Keratinocyte (primary cell): ENCODE results near the gene C11orf24. TPM values are rescaled to one million over a fixed set of nuclear protein-coding genes. Genes with fewer than 3 reads are reported as not detected.
"Not testable (repeated sequence)": the region's sequence is repeated elsewhere in the genome, so short reads cannot be mapped to it uniquely, and the experiment has no call there.

ENCODE experiments used
- DNase-seq: peaks from one replicate; pipeline ENCODE4 v3.0.0-alpha.2; 2011; ENCODE audit warnings: low read depth, missing footprints, low spot score
- FAIRE-seq: peaks from 2 replicates; lab custom pipeline; 2011; peaks lifted over from hg19 to GRCh38; lab: Jason Lieb, UNC
- H2AFZ ChIP-seq: 2 replicates; pipeline ENCODE4 v1.6.0; 2012; ENCODE audit warnings: low read length, control low read depth, inconsistent platforms; ENCODE audit not compliant: control insufficient read depth
- H3K27ac ChIP-seq: 2 replicates; pipeline ENCODE4 v1.5.1; 2011; ENCODE audit warnings: low read length; ENCODE audit not compliant: control insufficient read depth, insufficient read depth
- H3K27me3 ChIP-seq: 3 replicates; pipeline ENCODE4 v1.6.0; 2011; ENCODE audit warnings: low read length; ENCODE audit not compliant: control insufficient read depth, insufficient read depth; ENCODE audit errors: extremely low read depth
- H3K36me3 ChIP-seq, 2 experiments: 2 replicates in 1 of 2; 3 replicates in 1 of 2; pipeline ENCODE4 v1.5.1; 2011; ENCODE audit warnings: low read length in 2 of 2, mild to moderate bottlenecking in 1 of 2; ENCODE audit not compliant: control insufficient read depth in 2 of 2, insufficient read depth in 2 of 2; ENCODE audit errors: extremely low read depth in 1 of 2
- H3K4me1 ChIP-seq: 3 replicates; pipeline ENCODE4 v1.5.1; 2011; ENCODE audit warnings: low read length; ENCODE audit not compliant: control insufficient read depth, insufficient read depth; ENCODE audit errors: extremely low read depth
- H3K4me2 ChIP-seq: 3 replicates; pipeline ENCODE4 v1.6.0; 2011; ENCODE audit warnings: low read depth, low read length; ENCODE audit not compliant: control insufficient read depth, insufficient read depth; ENCODE audit errors: extremely low read depth
- H3K4me3 ChIP-seq, 3 experiments: fragments of 200-600 bp in 1 of 3; sonication (generic) in 1 of 3; 2 replicates in 2 of 3; 3 replicates in 1 of 3; pipeline ENCODE4 v1.5.1; 2011 to 2016; ENCODE audit warnings: low read length in 3 of 3, mild to moderate bottlenecking in 3 of 3, control low read depth in 2 of 3, inconsistent platforms in 1 of 3, low read depth in 1 of 3, mixed read lengths in 1 of 3, mixed run types in 1 of 3, moderate library complexity in 1 of 3; ENCODE audit not compliant: control insufficient read depth in 2 of 3, insufficient read depth in 2 of 3; ENCODE audit errors: extremely low read depth in 1 of 3
- H3K79me2 ChIP-seq: 2 replicates; pipeline ENCODE4 v1.6.0; 2012; ENCODE audit warnings: low read length; ENCODE audit not compliant: control insufficient read depth, insufficient read depth
- H3K9ac ChIP-seq: 3 replicates; pipeline ENCODE4 v1.6.0; 2011; ENCODE audit warnings: low read length; ENCODE audit not compliant: control insufficient read depth, insufficient read depth; ENCODE audit errors: extremely low read depth
- H3K9me1 ChIP-seq: 3 replicates; pipeline ENCODE4 v1.6.0; 2011; ENCODE audit warnings: low read length; ENCODE audit not compliant: control insufficient read depth, insufficient read depth; ENCODE audit errors: extremely low read depth
- H3K9me3 ChIP-seq: 2 replicates; pipeline ENCODE4 v1.5.1; 2012; ENCODE audit warnings: low read depth, low read length; ENCODE audit not compliant: control insufficient read depth
- H4K20me1 ChIP-seq: 3 replicates; pipeline ENCODE4 v1.6.0; 2011; ENCODE audit warnings: low read length; ENCODE audit not compliant: control insufficient read depth, insufficient read depth; ENCODE audit errors: extremely low read depth
- CTCF ChIP-seq, 3 experiments: IDR thresholded peaks in 1 of 3; conservative IDR thresholded peaks in 1 of 3; optimal IDR thresholded peaks in 1 of 3; 2 replicates in 2 of 3; 3 replicates in 1 of 3; pipeline versions ENCODE3 to v1.5.1; 2011; ENCODE audit warnings: low read length in 3 of 3, mild to moderate bottlenecking in 3 of 3, moderate library complexity in 2 of 3, control low read depth in 1 of 3, inconsistent platforms in 1 of 3; ENCODE audit not compliant: insufficient read depth in 2 of 3; ENCODE audit errors: extremely low read depth in 1 of 3
- EZH2 ChIP-seq: IDR thresholded peaks from one replicate; pipeline ENCODE4 v1.6.1; 2012; ENCODE audit warnings: inconsistent platforms, mild to moderate bottlenecking, low read length, moderate library complexity
- dilution Hi-C: fragments of 300-500 bp; cut with MboI; formaldehyde crosslinking; loops from one replicate; pipeline ENCODE4 v1.7.0; 2020; ENCODE audit warnings: low sequenced_read_pairs; ENCODE audit not compliant: extremely low pct_ligation_motif_present
- polyA plus RNA-seq, 5 experiments: library from polyadenylated mRNA; depleted of rRNA in 3 of 5; stranded (reverse) in 3 of 5; stranded (forward) in 1 of 5; unstranded in 1 of 5; fragments of >200 nt; gene quantifications; 1 replicate in 1 of 5; 2 replicates in 3 of 5; 3 replicates in 1 of 5; pipeline versions ENCODE4 v1.2.1 to v1.2.3, GENCODE V29; 2011 to 2012; ENCODE audit warnings: missing spikeins in 2 of 5, low read depth in 1 of 5, low replicate concordance in 1 of 5

The C11orf24 gene
- polyA plus RNA-seq, 1 donor (not counting 4 experiments of a cell fraction or from before 2014, with no cell fraction given), result 28.4 TPM

GRCh38 chr11:68289456-68289855 lies 17.7 kb upstream of the C11orf24 start:
- Histone ChIP-seq H3K9me3 (no peaks in the 10 kb centered on the region), H3K4me2 (no peak overlapping the region), H3K79me2 (no peaks in the 10 kb centered on the region), H3K9me1 (no peaks in the 10 kb centered on the region), H3K4me1 (no peaks in the 10 kb centered on the region), H4K20me1 (no peaks in the 10 kb centered on the region), H3K4me3 (no peak overlapping the region), H3K27ac (no peak overlapping the region), H3K27me3 (no peaks in the 10 kb centered on the region), H3K9ac (no peak overlapping the region), H3K36me3 (no peaks in the 10 kb centered on the region), H2AFZ (no peak overlapping the region)
- no peak for TF ChIP-seq CTCF (optimal IDR thresholded peaks at IDR 0.05 in 1 of 3, IDR thresholded peaks at IDR 0.05 in 1 of 3, conservative IDR thresholded peaks at IDR 0.05 in 1 of 3; ENCODE audit: extremely low read depth in 1 of 3, insufficient read depth in 2 of 3, low read length in 3 of 3)
- TF ChIP-seq EZH2, result no peak
- dilution Hi-C loops, result no loop called here
- FAIRE-seq (no peak), DNase-seq (no peak)

- dilution Hi-C loops, result no loop called here
- FAIRE-seq (no peak), DNase-seq (no peak)
- Histone ChIP-seq H3K9me1 (no peaks in the 10 kb centered on the region), H3K9ac (no peak overlapping the region), H2AFZ (no peak overlapping the region), H3K27ac (no peak overlapping the region), H3K4me1 (peaks cover 4% of the 10 kb centered on the region), H3K4me3 (no peak overlapping the region), H4K20me1 (no peaks in the 10 kb centered on the region), H3K79me2 (no peaks in the 10 kb centered on the region), H3K27me3 (no peaks in the 10 kb centered on the region), H3K9me3 (no peaks in the 10 kb centered on the region), H3K36me3 (no peaks in the 10 kb centered on the region), H3K4me2 (no peak overlapping the region)
- TF ChIP-seq CTCF (optimal IDR thresholded peaks at IDR 0.05 in 1 of 3, IDR thresholded peaks at IDR 0.05 in 1 of 3, conservative IDR thresholded peaks at IDR 0.05 in 1 of 3; ENCODE audit: extremely low read depth in 1 of 3, insufficient read depth in 2 of 3, low read length in 3 of 3) (no peak), EZH2 (no peak)
Measured at GRCh38 chr11:68287419-68287818, 15.6 kb upstream of the C11orf24 start.

- FAIRE-seq, result not testable (repeated sequence)
Measured at GRCh38 chr11:68284588-68284987, 12.8 kb upstream of the C11orf24 start.

More at GRCh38 chr11:68284588-68284987, 12.8 kb upstream of the C11orf24 start:
- peaks cover 21% of the 10 kb centered on the region for H3K4me1 ChIP-seq
- H3K27me3 ChIP-seq, H3K27ac ChIP-seq, H3K9me3 ChIP-seq, H3K4me3 ChIP-seq, H3K36me3 ChIP-seq, H3K9me1 ChIP-seq, H3K4me2 ChIP-seq, dilution Hi-C loops, H2AFZ ChIP-seq, H3K79me2 ChIP-seq, H3K9ac ChIP-seq, DNase-seq, H4K20me1 ChIP-seq: not testable (repeated sequence)
